Myocyte (in vitro differentiated cells): ENCODE data around the gene GLYATL2. TPM values are rescaled to one million over a fixed set of nuclear protein-coding genes. Genes with fewer than 3 reads are reported as not detected.

Source experiments
- DNase-seq: peaks from one replicate; pipeline ENCODE4 v3.0.0-alpha.2; 2012; ENCODE audit warnings: low read depth
- polyA plus RNA-seq: library from polyadenylated mRNA; unstranded; fragments of >200 nt; gene quantifications from one replicate; pipeline ENCODE4 v1.2.1, GENCODE V29; 2012; ENCODE audit warnings: missing spikeins
- total RNA-seq: library from RNA; depleted of rRNA; stranded (reverse); fragments of >200 nt; gene quantifications from 2 replicates; pipeline ENCODE4 v1.2.3, GENCODE V29; 2014

Gene GLYATL2
- 0.35 TPM in 1 of 2 replicates, not detected in the other for total RNA-seq
- 0.05 TPM for polyA plus RNA-seq

- peak; percentile 1 for DNase-seq
Observed at GRCh38 chr11:58844361-58845005, at the start of gene GLYATL2. TSS of gene GLYATL2 (minus strand) at chr11:58844704. CDS start at chr11:58839612, 5,092 bp downstream.

GRCh38 chr11:58893899-58894298 is 49.4 kb upstream of the GLYATL2 start:
- no peak for DNase-seq

- DNase-seq: no peak
Observed at GRCh38 chr11:58888579-58888978, 44.1 kb upstream of the GLYATL2 start.

GRCh38 chr11:58887452-58887851 is 42.9 kb upstream of the GLYATL2 start:
- DNase-seq: no peak

GRCh38 chr11:58880625-58881024 is 36.1 kb upstream of the GLYATL2 start:
- DNase-seq: no peak

- no peak for DNase-seq
Observed at GRCh38 chr11:58880166-58880565, 35.7 kb upstream of the GLYATL2 start.

- DNase-seq: no peak
Observed at GRCh38 chr11:58867556-58867955, 23.1 kb upstream of the GLYATL2 start.

GRCh38 chr11:58866788-58867187 is 22.3 kb upstream of the GLYATL2 start:
- DNase-seq: peak; percentile 35

- DNase-seq: no peak
Observed at GRCh38 chr11:58864335-58864734, 19.8 kb upstream of the GLYATL2 start.

GRCh38 chr11:58863697-58864096 is 19.2 kb upstream of the GLYATL2 start:
- DNase-seq: no peak

- no peak for DNase-seq
Observed at GRCh38 chr11:58861533-58861932, 17.0 kb upstream of the GLYATL2 start.

GRCh38 chr11:58856806-58857205 is 12.3 kb upstream of the GLYATL2 start:
- DNase-seq: no peak

- DNase-seq: no peak
Observed at GRCh38 chr11:58845386-58845785, 882 bp upstream of the GLYATL2 start.

- no peak for DNase-seq
Observed at GRCh38 chr11:58837707-58838388, 6.7 kb downstream of the GLYATL2 start.

- DNase-seq: no peak
Observed at GRCh38 chr11:58832056-58832645, 12.4 kb downstream of the GLYATL2 start.

GRCh38 chr11:58830673-58831301 is 13.7 kb downstream of the GLYATL2 start:
- DNase-seq: no peak

- peak; percentile 5 for DNase-seq
Observed at GRCh38 chr11:58829786-58830185, 14.7 kb downstream of the GLYATL2 start.

GRCh38 chr11:58813693-58814092 is 30.8 kb downstream of the GLYATL2 start:
- no peak for DNase-seq

GRCh38 chr11:58811499-58811898 is 33.0 kb downstream of the GLYATL2 start:
- DNase-seq: no peak

- no peak for DNase-seq
Observed at GRCh38 chr11:58807343-58807742, 37.2 kb downstream of the GLYATL2 start.

GRCh38 chr11:58805065-58805464 is 39.4 kb downstream of the GLYATL2 start:
- no peak for DNase-seq

GRCh38 chr11:58801974-58802545 is 42.4 kb downstream of the GLYATL2 start:
- DNase-seq: no peak
